HUDEP-2 (cell line): ENCODE measurements around the gene CBR3.

ENCODE experiments used
- DNase-seq, 76 experiments: peaks; one replicate each; lab custom pipeline; 2025; ENCODE audit not compliant: unreplicated experiment in 76 of 76; lab: John Stamatoyannopoulos, UW

Gene CBR3

DNA sequence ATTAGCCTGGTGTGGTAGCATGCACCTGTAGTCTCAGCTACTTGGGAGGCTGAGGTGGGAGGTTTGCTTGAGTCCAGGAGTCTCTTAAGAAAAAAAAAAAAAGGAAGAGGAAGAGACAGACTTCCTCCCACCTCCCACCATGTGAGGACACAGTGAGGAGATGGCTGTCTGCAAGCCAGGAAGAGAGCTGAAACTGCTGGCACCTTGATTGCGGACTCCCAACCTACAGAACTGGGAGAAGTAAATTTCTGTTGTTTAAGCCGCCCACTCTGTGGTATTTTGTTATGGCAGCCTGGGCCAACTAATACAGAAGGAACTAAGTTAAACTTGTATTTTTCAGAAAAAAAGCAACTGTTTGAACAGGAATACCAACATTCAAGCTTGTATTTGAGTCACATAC lies 43.5 kb downstream of the CBR3 start:
- DNase-seq: no peak

GRCh38 chr21:36179145-36179544 lies 44.3 kb downstream of the CBR3 start:
- no peak for DNase-seq

- DNase-seq: no peak
Observed at GRCh38 chr21:36180963-36181362, 46.1 kb downstream of the CBR3 start.

DNA sequence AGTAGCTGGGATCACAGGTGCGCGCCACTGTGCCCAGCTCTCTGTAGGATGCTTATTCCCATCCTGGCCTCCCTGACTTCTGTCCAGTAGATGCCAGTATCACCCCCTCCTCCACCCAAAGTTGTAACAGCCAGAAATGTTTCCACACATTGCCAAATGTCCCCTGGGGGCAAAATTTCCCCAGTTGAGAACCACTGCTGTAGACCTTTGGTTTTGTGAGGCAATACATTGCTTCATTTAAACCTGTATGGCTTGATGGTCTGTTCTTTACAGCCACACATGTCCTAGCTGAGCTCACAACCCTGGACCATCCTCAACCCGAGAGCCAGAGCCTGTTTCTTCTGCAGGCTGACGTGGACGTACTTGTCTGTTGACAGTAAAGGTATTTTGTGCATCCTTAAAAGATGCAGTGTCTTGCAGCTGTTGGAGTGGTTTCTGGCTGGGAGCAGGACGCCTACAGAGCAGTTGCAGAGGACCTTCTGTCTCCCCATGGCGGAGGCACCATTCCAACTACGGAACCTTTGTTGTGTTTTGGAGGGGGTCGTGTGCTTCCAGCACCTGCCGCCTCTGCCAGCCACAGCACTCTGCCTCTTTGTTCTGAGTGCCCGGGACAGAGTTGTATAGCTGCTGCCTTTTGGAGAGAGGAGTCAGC lies 48.4 kb downstream of the CBR3 start:
- DNase-seq: peak in 1 of 76 experiments; percentile 9

DNA sequence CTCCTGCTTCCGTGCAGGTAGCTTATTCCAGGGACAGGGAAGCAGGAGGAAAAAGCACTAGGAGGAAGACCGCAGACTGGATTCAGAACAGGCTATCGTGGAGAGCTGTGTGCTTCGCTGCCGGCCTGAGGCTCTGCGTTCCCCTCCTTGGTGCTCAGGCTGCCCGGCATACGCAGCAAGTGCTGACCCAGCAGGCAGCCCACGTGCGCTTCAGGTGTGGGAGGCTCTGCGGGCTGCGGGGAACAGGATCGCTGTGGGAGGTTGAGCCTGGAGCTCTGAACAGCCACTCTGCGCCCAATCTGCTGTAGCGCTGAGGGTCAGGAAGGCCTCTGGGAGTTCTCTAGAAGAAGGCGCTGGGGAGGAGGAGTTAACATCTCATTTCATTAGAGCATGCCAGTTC lies 49.7 kb downstream of the CBR3 start:
- no peak for DNase-seq

- DNase-seq: no peak
Observed at GRCh38 chr21:36185523-36185922, 50.6 kb downstream of the CBR3 start.

DNA sequence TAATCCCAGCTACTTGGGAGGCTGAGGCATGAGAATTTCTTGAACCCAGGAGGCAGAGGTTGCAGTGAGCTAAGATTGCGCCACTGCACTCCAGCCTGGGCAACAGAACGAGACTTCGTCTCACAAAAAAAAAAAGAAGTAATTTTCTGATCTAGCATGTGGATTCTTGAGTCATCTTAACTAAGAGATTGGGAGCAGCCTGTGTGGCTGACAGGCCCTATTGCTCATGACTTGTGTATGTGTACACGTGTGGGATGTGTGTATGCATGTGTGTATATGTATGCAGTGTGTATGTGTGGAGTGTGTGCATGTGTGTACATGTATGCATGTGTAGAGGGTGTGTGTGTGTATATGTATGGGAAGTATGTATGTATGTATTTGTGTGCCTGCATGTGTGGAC lies 51.2 kb downstream of the CBR3 start:
- DNase-seq: no peak

DNA sequence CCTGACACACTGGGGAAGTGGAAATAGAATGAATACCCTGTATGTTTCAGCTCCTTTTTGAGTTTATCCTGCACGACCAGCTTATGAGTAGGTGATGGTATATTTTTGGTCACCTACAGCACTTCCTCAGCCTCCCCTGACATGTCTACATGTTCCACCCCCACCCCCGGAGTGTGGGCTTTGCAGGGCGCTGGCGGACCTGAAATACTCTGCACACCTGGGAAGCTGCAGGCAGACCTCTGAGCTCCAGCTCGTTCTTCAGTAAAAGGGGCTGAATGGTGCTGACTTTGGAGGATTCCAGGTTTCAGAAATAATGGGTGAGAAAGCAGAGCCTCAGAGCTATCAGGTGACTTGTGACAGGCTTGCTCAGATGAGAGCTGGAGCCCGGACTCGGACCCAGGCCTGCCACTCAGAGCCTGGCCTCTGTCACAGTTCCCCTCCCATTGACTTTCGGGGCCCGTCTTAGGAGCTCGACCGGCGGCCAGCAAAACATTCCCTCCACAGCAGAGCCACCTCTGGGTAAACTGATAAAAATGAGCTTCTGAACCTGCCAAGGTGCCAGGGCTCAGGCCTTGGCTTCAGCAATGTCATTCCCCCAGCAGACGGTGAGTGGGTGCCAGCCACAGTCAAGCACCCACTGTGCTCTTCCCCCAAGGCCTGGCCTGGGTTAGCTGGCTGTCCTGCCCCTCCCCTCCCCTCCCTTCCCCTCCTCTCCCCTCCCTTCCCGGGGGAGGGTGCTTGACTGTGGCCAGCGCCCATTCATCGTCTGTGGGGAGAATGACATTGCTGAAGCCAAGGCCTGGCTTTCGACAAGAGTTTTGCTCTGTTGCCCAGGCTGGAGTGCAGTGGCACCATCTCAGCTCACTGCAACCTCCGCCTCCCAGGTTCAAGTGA lies 51.9 kb downstream of the CBR3 start:
- DNase-seq: peak in 6 of 76 experiments; percentile 12 to 26 (median 16)

- peak in 1 of 76 experiments; percentile 11 for DNase-seq
Observed at GRCh38 chr21:36188081-36188681, 53.3 kb downstream of the CBR3 start.

- DNase-seq: no peak
Observed at GRCh38 chr21:36188937-36189336, 54.1 kb downstream of the CBR3 start.

DNA sequence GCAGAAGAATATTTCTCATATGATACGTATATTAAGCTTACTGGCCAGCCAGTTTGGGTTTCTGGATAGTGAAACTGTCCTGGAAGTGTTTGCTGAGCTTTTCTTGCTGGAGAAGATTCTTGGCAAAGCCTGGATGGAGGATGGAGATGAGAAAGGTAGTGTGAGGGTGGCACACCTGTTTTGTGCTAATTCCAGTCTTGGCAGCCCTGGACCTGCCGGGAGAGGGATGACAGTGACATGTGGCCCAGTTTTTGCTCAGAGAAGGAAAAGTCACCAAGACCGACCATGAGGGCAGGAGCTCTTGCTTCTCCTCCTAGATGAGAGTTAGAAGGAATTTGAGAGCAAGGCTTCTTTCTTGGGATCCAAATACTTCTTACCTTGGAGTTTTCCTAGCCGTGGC lies 55.9 kb downstream of the CBR3 start:
- DNase-seq: no peak

DNA sequence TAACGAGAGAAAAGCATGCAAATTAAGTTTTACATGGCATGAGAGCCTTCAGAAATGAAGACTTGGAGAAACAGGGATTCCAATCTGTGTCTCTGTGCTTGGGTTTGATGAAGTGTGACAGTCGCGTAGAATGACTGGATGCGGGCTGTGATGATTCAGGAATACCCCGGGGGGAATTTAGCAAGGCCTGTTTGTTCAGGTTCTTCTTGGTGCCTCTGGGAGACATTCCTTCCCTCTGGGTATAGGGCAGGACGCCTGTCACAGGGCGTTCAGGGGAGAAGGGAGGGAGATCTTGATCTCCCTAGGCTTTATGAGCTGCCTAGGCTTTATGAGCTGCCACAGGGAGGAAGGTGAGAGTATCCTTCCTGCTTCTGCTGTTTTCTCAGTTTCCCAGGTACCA lies 58.3 kb downstream of the CBR3 start:
- no peak for DNase-seq

- DNase-seq: no peak
Observed at GRCh38 chr21:36194024-36194423, 59.1 kb downstream of the CBR3 start.

GRCh38 chr21:36195613-36196012 lies 60.7 kb downstream of the CBR3 start:
- DNase-seq: no peak
